GM12875 (cell line): ENCODE measurements around the gene OR51L1.

ENCODE experiments used
- H3K4me3 ChIP-seq: one replicate; pipeline ENCODE4 v1.5.1; 2011; ENCODE audit warnings: low read depth, low read length, control low read depth
- TF ChIP-seq, protein P1 (sequence below): IDR thresholded peaks from 2 replicates; pipeline ENCODE4 v1.5.1; 2011; ENCODE audit warnings: low read depth, mild to moderate bottlenecking, control low read depth, inconsistent platforms, low read length, moderate library complexity, borderline replicate concordance; ENCODE audit not compliant: insufficient read depth

The OR51L1 gene

DNA sequence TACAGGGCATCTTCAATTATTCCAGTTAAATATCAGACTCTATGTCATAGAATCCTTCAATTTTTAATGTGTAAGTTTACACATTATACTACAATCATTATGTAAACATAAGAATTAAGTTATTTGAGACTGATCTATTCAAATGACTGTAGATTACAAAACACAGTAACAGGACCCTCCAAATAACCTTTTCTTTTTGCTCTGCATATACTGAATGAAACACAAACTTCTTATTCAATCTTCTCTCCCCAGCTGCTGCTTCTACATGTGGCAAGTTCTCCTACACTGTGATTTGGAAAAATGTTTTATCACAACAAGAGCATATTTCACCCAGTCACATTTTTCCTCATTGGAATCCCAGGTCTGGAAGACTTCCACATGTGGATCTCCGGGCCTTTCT is 51.6 kb downstream of the OR51L1 start, which contains the start of gene OR52J3:
TSS of gene OR52J3 (plus strand) at position 301 of the 400 bp plus-strand sequence. CDS start at position 301, 0 bp downstream.
- no peak within 1 kb of the TSS for H3K4me3 ChIP-seq
- TF ChIP-seq, protein P1, sequence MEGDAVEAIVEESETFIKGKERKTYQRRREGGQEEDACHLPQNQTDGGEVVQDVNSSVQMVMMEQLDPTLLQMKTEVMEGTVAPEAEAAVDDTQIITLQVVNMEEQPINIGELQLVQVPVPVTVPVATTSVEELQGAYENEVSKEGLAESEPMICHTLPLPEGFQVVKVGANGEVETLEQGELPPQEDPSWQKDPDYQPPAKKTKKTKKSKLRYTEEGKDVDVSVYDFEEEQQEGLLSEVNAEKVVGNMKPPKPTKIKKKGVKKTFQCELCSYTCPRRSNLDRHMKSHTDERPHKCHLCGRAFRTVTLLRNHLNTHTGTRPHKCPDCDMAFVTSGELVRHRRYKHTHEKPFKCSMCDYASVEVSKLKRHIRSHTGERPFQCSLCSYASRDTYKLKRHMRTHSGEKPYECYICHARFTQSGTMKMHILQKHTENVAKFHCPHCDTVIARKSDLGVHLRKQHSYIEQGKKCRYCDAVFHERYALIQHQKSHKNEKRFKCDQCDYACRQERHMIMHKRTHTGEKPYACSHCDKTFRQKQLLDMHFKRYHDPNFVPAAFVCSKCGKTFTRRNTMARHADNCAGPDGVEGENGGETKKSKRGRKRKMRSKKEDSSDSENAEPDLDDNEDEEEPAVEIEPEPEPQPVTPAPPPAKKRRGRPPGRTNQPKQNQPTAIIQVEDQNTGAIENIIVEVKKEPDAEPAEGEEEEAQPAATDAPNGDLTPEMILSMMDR: no peak

DNA sequence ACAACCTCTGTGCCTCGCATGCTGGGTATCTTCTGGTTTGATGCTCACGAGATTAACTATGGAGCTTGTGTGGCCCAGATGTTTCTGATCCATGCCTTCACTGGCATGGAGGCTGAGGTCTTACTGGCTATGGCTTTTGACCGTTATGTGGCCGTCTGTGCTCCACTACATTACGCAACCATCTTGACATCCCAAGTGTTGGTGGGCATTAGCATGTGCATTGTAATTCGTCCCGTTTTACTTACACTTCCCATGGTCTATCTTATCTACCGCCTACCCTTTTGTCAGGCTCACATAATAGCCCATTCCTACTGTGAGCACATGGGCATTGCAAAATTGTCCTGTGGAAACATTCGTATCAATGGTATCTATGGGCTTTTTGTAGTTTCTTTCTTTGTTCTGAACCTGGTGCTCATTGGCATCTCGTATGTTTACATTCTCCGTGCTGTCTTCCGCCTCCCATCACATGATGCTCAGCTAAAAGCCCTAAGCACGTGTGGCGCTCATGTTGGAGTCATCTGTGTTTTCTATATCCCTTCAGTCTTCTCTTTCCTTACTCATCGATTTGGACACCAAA is 52.2 kb downstream of the OR51L1 start:
- TF ChIP-seq, protein P1: no peak
- H3K4me3 ChIP-seq: no peak overlapping the region
